ENCODE data around the gene TARS2. TPM values are rescaled to one million over a fixed set of nuclear protein-coding genes. Genes with fewer than 3 reads are reported as not detected.

TARS2 gene, protein sequence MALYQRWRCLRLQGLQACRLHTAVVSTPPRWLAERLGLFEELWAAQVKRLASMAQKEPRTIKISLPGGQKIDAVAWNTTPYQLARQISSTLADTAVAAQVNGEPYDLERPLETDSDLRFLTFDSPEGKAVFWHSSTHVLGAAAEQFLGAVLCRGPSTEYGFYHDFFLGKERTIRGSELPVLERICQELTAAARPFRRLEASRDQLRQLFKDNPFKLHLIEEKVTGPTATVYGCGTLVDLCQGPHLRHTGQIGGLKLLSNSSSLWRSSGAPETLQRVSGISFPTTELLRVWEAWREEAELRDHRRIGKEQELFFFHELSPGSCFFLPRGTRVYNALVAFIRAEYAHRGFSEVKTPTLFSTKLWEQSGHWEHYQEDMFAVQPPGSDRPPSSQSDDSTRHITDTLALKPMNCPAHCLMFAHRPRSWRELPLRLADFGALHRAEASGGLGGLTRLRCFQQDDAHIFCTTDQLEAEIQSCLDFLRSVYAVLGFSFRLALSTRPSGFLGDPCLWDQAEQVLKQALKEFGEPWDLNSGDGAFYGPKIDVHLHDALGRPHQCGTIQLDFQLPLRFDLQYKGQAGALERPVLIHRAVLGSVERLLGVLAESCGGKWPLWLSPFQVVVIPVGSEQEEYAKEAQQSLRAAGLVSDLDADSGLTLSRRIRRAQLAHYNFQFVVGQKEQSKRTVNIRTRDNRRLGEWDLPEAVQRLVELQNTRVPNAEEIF
- 13.3 and 24.6 TPM in 2 replicates for total RNA-seq

DNA sequence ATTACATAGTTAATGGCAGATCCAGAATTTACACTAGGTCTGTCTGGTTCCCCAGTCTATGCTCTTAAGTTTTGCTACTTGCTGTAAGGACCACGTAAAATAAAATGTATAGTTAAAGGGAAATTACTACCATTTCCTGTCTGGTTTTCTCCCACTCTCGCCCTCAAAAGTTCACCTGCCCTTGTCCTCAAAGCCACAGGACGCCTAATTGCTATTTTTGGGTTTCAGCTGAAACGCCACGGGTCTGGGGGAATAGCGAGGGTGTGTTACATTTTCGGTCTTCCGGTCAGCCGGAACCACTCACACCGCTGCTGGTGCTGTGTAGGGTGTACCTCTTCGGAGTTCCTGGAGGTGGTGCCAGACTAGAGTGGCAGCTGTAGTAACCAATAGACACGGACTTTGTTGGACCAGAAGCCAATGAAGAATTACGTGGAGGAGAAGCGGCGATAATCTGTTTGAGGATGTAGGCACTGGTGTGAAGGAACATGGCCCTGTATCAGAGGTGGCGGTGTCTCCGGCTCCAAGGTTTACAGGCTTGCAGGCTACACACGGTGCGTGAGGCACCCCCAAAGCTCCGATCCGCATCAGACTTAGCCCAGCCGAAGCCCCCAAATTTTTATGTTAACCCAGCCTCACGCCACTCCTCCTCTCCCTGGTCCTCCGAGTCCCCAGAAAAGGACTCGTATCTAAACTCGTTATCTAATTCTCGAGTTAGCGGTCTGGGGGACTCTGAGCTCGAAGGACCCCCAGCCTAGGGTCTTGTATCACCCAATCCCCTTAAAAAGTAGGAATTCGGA lies at the start of gene TARS2:
Gene TARS2, plus strand, starts transcription at position 454 of the 797 bp plus-strand sequence. Its CDS starts 32 bp downstream, at position 486.

DNA sequence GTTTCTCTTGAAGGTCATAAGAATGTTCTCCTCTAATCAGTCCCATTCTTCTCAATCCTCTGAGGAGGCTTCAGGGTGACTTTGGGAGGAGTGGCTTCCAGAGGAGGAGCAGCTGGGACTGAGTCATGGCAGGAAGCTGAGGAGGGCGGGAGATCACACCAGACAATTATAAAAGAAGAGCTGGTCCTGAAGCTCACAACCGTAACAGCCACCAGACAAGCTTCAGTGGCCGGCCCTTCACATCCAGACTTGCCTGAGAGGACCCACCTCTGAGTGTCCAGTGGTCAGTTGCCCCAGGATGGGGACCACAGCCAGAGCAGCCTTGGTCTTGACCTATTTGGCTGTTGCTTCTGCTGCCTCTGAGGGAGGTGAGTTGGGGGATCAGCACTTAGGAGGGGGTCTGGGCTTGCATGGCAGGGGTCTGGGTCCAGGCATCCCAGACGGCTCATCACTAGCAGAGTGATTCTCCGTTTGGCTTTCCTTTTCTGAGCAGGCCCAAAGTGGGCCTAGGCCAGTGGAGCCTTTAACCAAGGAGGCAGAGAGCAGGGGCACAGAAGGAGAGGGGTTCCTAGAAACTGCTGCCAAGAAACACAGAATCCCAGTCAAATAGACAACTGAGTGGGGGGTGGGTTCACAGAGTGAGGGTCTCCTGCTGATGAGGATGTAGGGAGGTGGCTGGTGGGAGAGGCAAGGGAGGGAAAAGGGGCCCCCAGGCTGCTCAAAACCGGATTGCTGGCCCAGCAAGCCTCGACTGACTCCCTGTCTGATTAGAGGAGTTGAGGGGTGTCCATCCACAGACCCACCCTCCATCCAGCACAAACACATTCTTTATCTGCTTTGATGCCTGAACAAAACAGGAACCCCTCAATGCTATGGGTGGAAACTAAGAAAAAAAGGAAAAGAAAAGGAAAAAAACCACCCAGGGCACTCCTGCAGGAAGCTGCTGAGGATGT lies 21.0 kb downstream of the TARS2 start, which contains the start of gene ECM1:
Gene ECM1, plus strand, starts transcription at position 198 of the 953 bp plus-strand sequence. Its CDS starts 101 bp downstream, at position 299.

DNA sequence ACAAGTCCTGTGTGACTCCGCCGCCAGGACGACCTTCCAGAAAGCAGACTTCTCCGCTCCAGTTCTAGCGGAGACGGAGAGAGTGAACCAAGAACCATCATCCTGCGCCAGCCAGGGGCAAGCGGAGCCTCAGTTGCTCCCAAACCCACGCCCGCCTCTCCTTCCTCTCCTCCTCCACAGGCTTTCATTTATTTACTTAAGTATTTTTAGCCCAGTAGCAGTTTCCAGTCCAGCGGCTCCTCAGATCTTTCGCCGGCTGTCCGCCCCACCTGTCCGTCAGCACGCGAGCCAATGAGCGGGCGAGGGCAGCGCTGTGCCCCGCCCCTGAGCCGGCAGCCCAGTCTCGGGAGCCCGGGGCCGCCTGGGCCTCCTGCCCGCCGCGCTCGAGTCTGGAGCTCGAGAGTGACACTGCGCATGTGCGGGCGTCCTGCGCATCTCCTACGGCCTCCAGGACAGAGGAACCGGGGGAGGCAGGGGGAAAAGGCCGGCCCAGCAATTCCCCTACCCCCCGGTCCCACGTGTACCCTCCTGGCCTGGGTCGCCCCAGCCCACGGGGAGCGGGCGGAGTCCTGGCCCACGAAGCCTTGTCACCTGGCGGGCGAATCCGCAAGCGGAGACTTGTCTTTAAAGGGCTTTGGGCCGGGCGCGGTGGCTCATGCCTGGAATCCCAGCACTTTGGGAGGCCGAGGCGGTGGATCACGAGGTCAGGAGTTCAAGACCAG lies 28.3 kb downstream of the TARS2 start, which contains the start of gene FALEC:
Gene FALEC, plus strand, starts transcription at position 425 of the 722 bp plus-strand sequence.

DNA sequence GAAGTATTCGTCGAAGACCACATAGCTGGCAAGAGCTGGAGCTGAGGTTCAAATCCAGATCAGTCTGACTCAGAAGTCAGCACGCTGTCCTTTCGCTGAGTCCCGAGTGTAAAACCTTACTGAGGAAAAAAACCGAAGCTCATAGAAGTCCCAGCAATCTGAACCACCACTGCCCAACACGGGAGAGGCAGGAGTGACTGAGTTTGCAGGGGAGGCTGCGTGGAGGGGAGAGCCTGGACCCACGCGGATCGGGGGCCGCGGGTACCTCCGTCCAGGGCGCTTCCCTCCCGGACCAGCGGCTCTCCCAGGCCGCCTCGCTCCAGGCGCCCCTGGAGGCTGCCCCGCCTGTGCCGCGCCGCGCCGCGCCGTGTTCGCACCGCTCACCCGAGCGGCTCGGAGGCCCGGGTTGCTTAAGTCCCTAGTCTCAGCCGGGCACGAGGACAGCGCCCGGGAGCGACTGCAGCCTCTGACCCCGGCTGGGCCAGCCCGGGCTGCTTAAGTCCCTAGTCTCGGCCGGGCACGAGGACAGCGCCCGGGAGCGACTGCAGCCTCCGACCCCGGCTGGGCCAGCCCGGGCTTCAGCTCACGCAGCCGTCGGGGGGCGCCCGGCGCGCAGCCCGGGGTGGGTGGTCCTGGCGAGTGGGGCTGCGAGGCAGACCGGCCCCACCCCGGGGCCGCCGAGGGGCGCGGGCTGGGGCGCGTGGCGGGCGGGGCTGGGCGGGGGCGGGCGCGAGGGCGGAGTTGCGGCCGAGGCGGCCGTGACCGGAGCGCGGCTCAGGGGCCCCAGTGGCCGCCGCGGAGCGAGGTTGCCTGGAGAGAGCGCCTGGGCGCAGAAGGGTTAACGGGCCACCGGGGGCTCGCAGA lies 61.6 kb downstream of the TARS2 start, which contains the start of gene ADAMTSL4:
Gene ADAMTSL4, plus strand, starts transcription at position 777 of the 864 bp plus-strand sequence. CDS start 2,881 bp downstream, outside the sequence.

Small RNAs within 50 kb of the gene (small RNA-seq; reads per million reads assigned to genes)
- not detected for gene MIR4257 (ENCODE audit: low replicate concordance)

Other genes starting within 250 kb of the TARS2 start
- not detected in 2 replicates for gene CA14, start 229.6 kb upstream of the TARS2 start, total RNA-seq
- 104 and 134 TPM in 2 replicates for gene APH1A, start 218.4 kb upstream of the TARS2 start, total RNA-seq
- 0.43 and 0.88 TPM in 2 replicates for gene C1orf54, start 214.6 kb upstream of the TARS2 start, total RNA-seq
- 0.66 and 3.4 TPM in 2 replicates for gene CIART, start 204.9 kb upstream of the TARS2 start, total RNA-seq
- gene MRPS21, start 193.6 kb upstream of the TARS2 start, total RNA-seq = 25.1 and 29.8 TPM in 2 replicates
- gene PRPF3, start 165.9 kb upstream of the TARS2 start, total RNA-seq = 39.0 and 50.3 TPM in 2 replicates
- 9.8 and 14.3 TPM in 2 replicates for gene RPRD2, start 123.3 kb upstream of the TARS2 start, total RNA-seq
- gene ECM1, start 20.7 kb downstream of the TARS2 start, total RNA-seq = 16.2 and 34.5 TPM in 2 replicates
- gene FALEC, start 28.3 kb downstream of the TARS2 start, total RNA-seq = not detected in 2 replicates
- gene ADAMTSL4, start 62.0 kb downstream of the TARS2 start, total RNA-seq = 1.9 and 2.4 TPM in 2 replicates
- gene MCL1, start 92.2 kb downstream of the TARS2 start, total RNA-seq = 177 and 412 TPM in 2 replicates
- 78.7 and 79.4 TPM in 2 replicates for gene ENSA, start 142.2 kb downstream of the TARS2 start, total RNA-seq
- 9.7 and 35.0 TPM in 2 replicates for gene GOLPH3L, start 209.7 kb downstream of the TARS2 start, total RNA-seq
- gene HORMAD1, start 233.5 kb downstream of the TARS2 start, total RNA-seq = 0.14 and 2.4 TPM in 2 replicates

Measured in placental pericyte (primary cell).